Measurements from ENCODE around the gene TMBIM6. TPM values are rescaled to one million over a fixed set of nuclear protein-coding genes. Genes with fewer than 3 reads are reported as not detected.

TMBIM6 gene
- total RNA-seq, 1 donor from 2014 or later = 588 TPM

GRCh38 chr12:49750996-49751393 is 9.6 kb downstream of the TMBIM6 start:
- no peak for TF ChIP-seq CTCF (IDR thresholded peaks at IDR 0.05; ENCODE audit: insufficient read depth, low read length, poor library complexity, severe bottlenecking)
- Histone ChIP-seq H3K4me3 (ENCODE audit: low read depth, low read length) (no peak overlapping the region), H3K27me3 (ENCODE audit: control insufficient read depth, insufficient read depth, low read length) (no peaks in the 10 kb centered on the region), H3K36me3 (ENCODE audit: control insufficient read depth, insufficient read depth, low read length) (no peaks in the 10 kb centered on the region)
- DNase-seq (ENCODE audit: low read depth) = no peak

GRCh38 chr12:49761677-49762467 is 20.5 kb downstream of the TMBIM6 start:
- Histone ChIP-seq H3K36me3 (ENCODE audit: control insufficient read depth, insufficient read depth, low read length) (peaks cover 13% of the 10 kb centered on the region), H3K27me3 (ENCODE audit: control insufficient read depth, insufficient read depth, low read length) (no peaks in the 10 kb centered on the region)

GRCh38 chr12:49762468-49762847 is 21.1 kb downstream of the TMBIM6 start:
- no peak overlapping the region for H3K4me3 ChIP-seq (ENCODE audit: low read depth, low read length)
- no peak for TF ChIP-seq CTCF (IDR thresholded peaks at IDR 0.05; ENCODE audit: insufficient read depth, low read length, poor library complexity, severe bottlenecking)
- H3K27me3 ChIP-seq (ENCODE audit: control insufficient read depth, insufficient read depth, low read length) = no peaks in the 10 kb centered on the region
- DNase-seq (ENCODE audit: low read depth) = no peak
- peaks cover 13% of the 10 kb centered on the region for H3K36me3 ChIP-seq (ENCODE audit: control insufficient read depth, insufficient read depth, low read length)

More at GRCh38 chr12:49761677-49762467, 20.5 kb downstream of the TMBIM6 start:
- H3K4me3 ChIP-seq (ENCODE audit: low read depth, low read length) = no peak overlapping the region
- TF ChIP-seq CTCF (IDR thresholded peaks at IDR 0.05; ENCODE audit: insufficient read depth, low read length, poor library complexity, severe bottlenecking) = no peak
- DNase-seq (ENCODE audit: low read depth) = no peak

- no peaks in the 10 kb centered on the region for H3K27me3 ChIP-seq (ENCODE audit: control insufficient read depth, insufficient read depth, low read length)
- peaks cover 13% of the 10 kb centered on the region for H3K36me3 ChIP-seq (ENCODE audit: control insufficient read depth, insufficient read depth, low read length)
- peak; percentile 83 for TF ChIP-seq CTCF (IDR thresholded peaks at IDR 0.05; ENCODE audit: insufficient read depth, low read length, poor library complexity, severe bottlenecking)
- peak; percentile 16 for DNase-seq (ENCODE audit: low read depth)
- no peak overlapping the region for H3K4me3 ChIP-seq (ENCODE audit: low read depth, low read length)
These were observed 21.7 kb downstream of the TMBIM6 start for GRCh38 chr12:49763006-49763591.

- Histone ChIP-seq H3K27me3 (ENCODE audit: control insufficient read depth, insufficient read depth, low read length) (no peaks in the 10 kb centered on the region), H3K4me3 (ENCODE audit: low read depth, low read length) (no peak overlapping the region), H3K36me3 (ENCODE audit: control insufficient read depth, insufficient read depth, low read length) (peaks cover 11% of the 10 kb centered on the region)
- no peak for DNase-seq (ENCODE audit: low read depth)
- TF ChIP-seq CTCF (IDR thresholded peaks at IDR 0.05; ENCODE audit: insufficient read depth, low read length, poor library complexity, severe bottlenecking) = no peak
These were observed 22.8 kb downstream of the TMBIM6 start for GRCh38 chr12:49764126-49764525.

All from kidney epithelial cell (primary cell).